HepG2 (cell line): Measurements from ENCODE around the gene ATRX. TPM values are rescaled to one million over a fixed set of nuclear protein-coding genes. Genes with fewer than 3 reads are reported as not detected.

Experiments used
- CEBPB ChIP-seq: IDR thresholded peaks from 2 replicates; pipeline ENCODE4 v1.6.1; 2011; ENCODE audit warnings: low read depth, low read length, improper control_type of control experiment, borderline replicate concordance
- CSRNP2 ChIP-seq: sonication (generic); formaldehyde crosslinking; conservative IDR thresholded peaks from 2 replicates; pipeline ENCODE4 v1.8.0; 2022; ENCODE audit warnings: low read depth, missing genetic modification reagents
- MIER3 ChIP-seq: IDR thresholded peaks from 2 replicates; pipeline ENCODE4 v1.6.1; 2016; ENCODE audit warnings: missing compliant biosample characterization, borderline replicate concordance
- MXI1 ChIP-seq: IDR thresholded peaks from 3 replicates; pipeline ENCODE4 v1.6.1; 2012; ENCODE audit warnings: low read depth, low read length, inconsistent platforms, borderline replicate concordance
- NBN ChIP-seq: fragments of 450-650 bp; conservative IDR thresholded peaks from 2 replicates; pipeline ENCODE4 v1.6.1; 2017
- NCOA1 ChIP-seq: sonication (generic); formaldehyde crosslinking; IDR thresholded peaks from 2 replicates; pipeline ENCODE4 v1.9.0; 2021; ENCODE audit warnings: missing genetic modification reagents
- NONO ChIP-seq, 2 experiments: fragments of 450-650 bp in 1 of 2; sonication (generic) in 1 of 2; formaldehyde crosslinking in 1 of 2; IDR thresholded peaks in 1 of 2; conservative IDR thresholded peaks in 1 of 2; 2 replicates each; pipeline versions ENCODE4 v1.6.1 to v1.8.0; 2017 to 2022; ENCODE audit warnings: mild to moderate bottlenecking in 1 of 2, missing genetic modification reagents in 1 of 2, moderate library complexity in 1 of 2
- NR0B2 ChIP-seq: sonication (generic); formaldehyde crosslinking; IDR thresholded peaks from 2 replicates; pipeline ENCODE4 v1.4.0; 2020; ENCODE audit warnings: mild to moderate bottlenecking, missing genetic modification reagents
- PAXIP1 ChIP-seq: sonication (generic); formaldehyde crosslinking; conservative IDR thresholded peaks from 2 replicates; pipeline ENCODE4 v1.4.0; 2020; ENCODE audit warnings: mild to moderate bottlenecking, missing genetic modification reagents, moderate library complexity
- PHF8 ChIP-seq: sonication (generic); formaldehyde crosslinking; IDR thresholded peaks from 2 replicates; pipeline ENCODE4 v1.5.0; 2020; ENCODE audit warnings: missing genetic modification reagents
- POGZ ChIP-seq: sonication (generic); formaldehyde crosslinking; IDR thresholded peaks from 2 replicates; pipeline ENCODE4 v1.4.0; 2020; ENCODE audit warnings: mild to moderate bottlenecking, missing genetic modification reagents
- RAD51 ChIP-seq: fragments of 450-650 bp; IDR thresholded peaks from 2 replicates; pipeline ENCODE4 v1.6.1; 2016; ENCODE audit warnings: borderline replicate concordance
- RCOR2 ChIP-seq: IDR thresholded peaks from 2 replicates; pipeline ENCODE4 v1.6.1; 2016; ENCODE audit warnings: missing biosample characterization, missing genetic modification reagents
- SALL1 ChIP-seq: sonication (generic); formaldehyde crosslinking; IDR thresholded peaks from 2 replicates; pipeline ENCODE4 v1.8.0; 2022; ENCODE audit warnings: mild to moderate bottlenecking, missing genetic modification reagents
- ZFP82 ChIP-seq: sonication (generic); formaldehyde crosslinking; IDR thresholded peaks from 2 replicates; pipeline ENCODE4 v1.5.1; 2020; ENCODE audit warnings: mild to moderate bottlenecking, missing genetic modification reagents, borderline replicate concordance
- ZNF124 ChIP-seq: sonication (generic); formaldehyde crosslinking; IDR thresholded peaks from 2 replicates; pipeline ENCODE4 v1.4.0; 2020; ENCODE audit warnings: missing genetic modification reagents
- ZNF136 ChIP-seq: sonication (generic); formaldehyde crosslinking; IDR thresholded peaks from 2 replicates; pipeline ENCODE4 v1.8.1; 2022; ENCODE audit warnings: low read depth, mild to moderate bottlenecking, moderate library complexity, missing genetic modification reagents
- polyA plus RNA-seq, 8 experiments: library from polyadenylated mRNA; depleted of rRNA in 3 of 8; stranded (reverse) in 7 of 8; unstranded in 1 of 8; fragments of >200 nt; fragmentation: Illumina TruSeq in 4 of 8; extraction: Trizol in 4 of 8; gene quantifications; 2 replicates each; pipeline versions ENCODE4 v1.2.1 to v1.2.3, GENCODE V29; 2011 to 2016; ENCODE audit warnings: low read depth in 4 of 8, missing spikeins in 1 of 8, mixed read lengths in 1 of 8; ENCODE audit not compliant: insufficient read depth in 1 of 8
- total RNA-seq, 5 experiments: library from RNA; depleted of rRNA; stranded (reverse); fragments of >200 nt; fragmentation: Illumina TruSeq; extraction: Trizol; gene quantifications; 2 replicates each; pipeline ENCODE4 v1.2.3, GENCODE V29; 2016; ENCODE audit warnings: low read depth in 1 of 5
- TF ChIP-seq, protein P1 (sequence below): IDR thresholded peaks from 2 replicates; pipeline ENCODE4 v1.6.1; 2012; ENCODE audit warnings: low read depth, low read length, improper control_type of control experiment
- TF ChIP-seq, protein P2 (sequence below): sonication (generic); formaldehyde crosslinking; IDR thresholded peaks from 2 replicates; pipeline ENCODE4 v1.4.0; 2020; ENCODE audit warnings: missing genetic modification reagents
- TF ChIP-seq, protein P3 (sequence below): IDR thresholded peaks from 2 replicates; pipeline ENCODE4 v1.6.1; 2016; ENCODE audit warnings: low read depth, control low read depth

ATRX gene
- total and polyA plus RNA-seq, 2 of the 13 experiments (the other 11 are each of a cell fraction or from before 2014, with no cell fraction given) = 26.1 to 44.5 TPM

DNA sequence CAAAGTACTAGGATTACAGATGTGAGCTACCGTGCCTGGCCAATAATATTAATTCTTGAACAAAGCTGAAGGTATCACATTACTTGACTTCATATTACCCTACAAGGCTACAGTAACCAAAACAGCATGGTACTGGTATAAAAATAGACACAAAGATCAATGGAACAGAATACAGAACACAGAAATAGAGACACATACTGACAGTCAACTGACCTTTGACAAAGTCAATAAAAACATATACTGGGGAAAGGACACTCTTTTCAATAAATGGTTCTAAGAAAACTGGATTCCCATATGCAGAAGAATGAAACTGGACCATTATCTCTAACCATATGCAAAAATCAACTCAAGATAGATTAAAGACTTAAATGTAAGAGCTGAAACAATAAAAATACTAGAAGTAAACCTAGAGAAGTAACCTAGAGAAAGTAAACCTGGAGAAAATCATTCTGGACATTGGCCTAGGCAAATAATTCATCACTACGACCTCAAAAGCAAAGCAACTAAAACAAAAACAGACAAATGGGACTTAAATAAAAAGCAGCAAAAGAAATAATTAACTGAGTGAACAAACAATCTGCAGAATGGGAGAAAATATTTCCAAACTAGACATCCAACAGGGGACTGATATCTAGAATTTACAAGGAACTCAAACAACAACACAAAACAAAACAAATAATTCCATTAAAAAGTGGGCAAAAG, 182.2 kb downstream of the ATRX start (continued):
- TF ChIP-seq, protein P1, sequence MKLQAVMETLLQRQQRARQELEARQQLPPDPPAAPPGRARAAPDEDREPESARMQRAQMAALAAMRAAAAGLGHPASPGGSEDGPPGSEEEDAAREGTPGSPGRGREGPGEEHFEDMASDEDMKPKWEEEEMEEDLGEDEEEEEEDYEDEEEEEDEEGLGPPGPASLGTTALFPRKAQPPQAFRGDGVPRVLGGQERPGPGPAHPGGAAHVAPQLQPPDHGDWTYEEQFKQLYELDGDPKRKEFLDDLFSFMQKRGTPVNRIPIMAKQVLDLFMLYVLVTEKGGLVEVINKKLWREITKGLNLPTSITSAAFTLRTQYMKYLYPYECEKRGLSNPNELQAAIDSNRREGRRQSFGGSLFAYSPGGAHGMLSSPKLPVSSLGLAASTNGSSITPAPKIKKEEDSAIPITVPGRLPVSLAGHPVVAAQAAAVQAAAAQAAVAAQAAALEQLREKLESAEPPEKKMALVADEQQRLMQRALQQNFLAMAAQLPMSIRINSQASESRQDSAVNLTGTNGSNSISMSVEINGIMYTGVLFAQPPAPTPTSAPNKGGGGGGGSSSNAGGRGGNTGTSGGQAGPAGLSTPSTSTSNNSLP = no peak
- TF ChIP-seq NBN (no peak), RAD51 (no peak), ZNF124 (no peak), ZFP82 (CRISPR knock-in tag) (no peak), SALL1 (CRISPR knock-in tag) (no peak), CSRNP2 (CRISPR knock-in tag) (no peak), ZNF136 (CRISPR knock-in tag) (no peak), NONO (IDR thresholded peaks at IDR 0.05) (no peak), NONO (CRISPR knock-in tag; conservative IDR thresholded peaks at IDR 0.05) (no peak), MXI1 (no peak), NR0B2 (CRISPR knock-in tag) (no peak), PHF8 (no peak), NCOA1 (CRISPR knock-in tag) (no peak), CEBPB (no peak), PAXIP1 (CRISPR knock-in tag) (peak; percentile 63), RCOR2 (CRISPR knock-in tag) (no peak), MIER3 (no peak), POGZ (CRISPR knock-in tag) (no peak)
- TF ChIP-seq, protein P2, sequence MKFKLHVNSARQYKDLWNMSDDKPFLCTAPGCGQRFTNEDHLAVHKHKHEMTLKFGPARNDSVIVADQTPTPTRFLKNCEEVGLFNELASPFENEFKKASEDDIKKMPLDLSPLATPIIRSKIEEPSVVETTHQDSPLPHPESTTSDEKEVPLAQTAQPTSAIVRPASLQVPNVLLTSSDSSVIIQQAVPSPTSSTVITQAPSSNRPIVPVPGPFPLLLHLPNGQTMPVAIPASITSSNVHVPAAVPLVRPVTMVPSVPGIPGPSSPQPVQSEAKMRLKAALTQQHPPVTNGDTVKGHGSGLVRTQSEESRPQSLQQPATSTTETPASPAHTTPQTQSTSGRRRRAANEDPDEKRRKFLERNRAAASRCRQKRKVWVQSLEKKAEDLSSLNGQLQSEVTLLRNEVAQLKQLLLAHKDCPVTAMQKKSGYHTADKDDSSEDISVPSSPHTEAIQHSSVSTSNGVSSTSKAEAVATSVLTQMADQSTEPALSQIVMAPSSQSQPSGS (CRISPR knock-in tag) = no peak
- TF ChIP-seq, protein P3, sequence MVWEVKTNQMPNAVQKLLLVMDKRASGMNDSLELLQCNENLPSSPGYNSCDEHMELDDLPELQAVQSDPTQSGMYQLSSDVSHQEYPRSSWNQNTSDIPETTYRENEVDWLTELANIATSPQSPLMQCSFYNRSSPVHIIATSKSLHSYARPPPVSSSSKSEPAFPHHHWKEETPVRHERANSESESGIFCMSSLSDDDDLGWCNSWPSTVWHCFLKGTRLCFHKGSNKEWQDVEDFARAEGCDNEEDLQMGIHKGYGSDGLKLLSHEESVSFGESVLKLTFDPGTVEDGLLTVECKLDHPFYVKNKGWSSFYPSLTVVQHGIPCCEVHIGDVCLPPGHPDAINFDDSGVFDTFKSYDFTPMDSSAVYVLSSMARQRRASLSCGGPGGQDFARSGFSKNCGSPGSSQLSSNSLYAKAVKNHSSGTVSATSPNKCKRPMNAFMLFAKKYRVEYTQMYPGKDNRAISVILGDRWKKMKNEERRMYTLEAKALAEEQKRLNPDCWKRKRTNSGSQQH (CRISPR knock-in tag) = no peak
